Activated B cell treated with CpG ODN at 0.5 μM for 24 hours (primary cell): ENCODE data around the gene GARNL3. TPM values are rescaled to one million over a fixed set of nuclear protein-coding genes. Genes with fewer than 3 reads are reported as not detected.

Source experiments
- ATAC-seq: fragments of 200-7000 bp; cut with Tn5 transposase; one replicate; pipeline ENCODE4 v1.10.0; 2021; ENCODE audit warnings: low read depth, mild to moderate bottlenecking, moderate library complexity
- CTCF ChIA-PET: fragments of 350-600 bp; sonication (Branson Sonifier 250); formaldehyde crosslinking; loops from one replicate; lab custom pipeline; 2021; ENCODE audit warnings: antibody characterized with exemption; lab: Charles Lee
- POLR2A ChIA-PET: fragments of 350-600 bp; sonication (Branson Sonifier 250); formaldehyde crosslinking; loops from one replicate; lab custom pipeline; 2021; ENCODE audit warnings: antibody characterized with exemption; lab: Charles Lee
- DNase-seq: peaks from one replicate; pipeline ENCODE4 v3.0.0; 2022
- H3K27ac Mint-ChIP-seq: one replicate; pipeline ENCODE4 v1.8.0; 2020; ENCODE audit warnings: mixed read lengths
- H3K27me3 Mint-ChIP-seq: one replicate; pipeline ENCODE4 v1.8.0; 2021; ENCODE audit warnings: mixed read lengths
- H3K36me3 Mint-ChIP-seq: one replicate; pipeline ENCODE4 v1.8.0; 2021; ENCODE audit warnings: low read depth, mixed read lengths
- H3K4me1 Mint-ChIP-seq: one replicate; pipeline ENCODE4 v1.8.0; 2021; ENCODE audit warnings: mixed read lengths
- H3K4me3 Mint-ChIP-seq: one replicate; pipeline ENCODE4 v1.8.0; 2020; ENCODE audit warnings: mild to moderate bottlenecking, mixed read lengths
- H3K9me3 Mint-ChIP-seq: one replicate; pipeline ENCODE4 v1.8.0; 2020; ENCODE audit warnings: mixed read lengths
- intact Hi-C: fragments of 100-400 bp; cut with micrococcal nuclease; formaldehyde crosslinking; loops from one replicate; pipeline ENCODE4 v1.15.1; 2024
- total RNA-seq: library from RNA; stranded (reverse); gene quantifications from 2 replicates; pipeline ENCODE4 v1.2.3, GENCODE V29; 2022
- TF ChIP-seq, protein P1 (sequence below): fragments of 200-600 bp; IDR thresholded peaks from one replicate; pipeline ENCODE4 v1.8.0; 2022; ENCODE audit warnings: antibody characterized with exemption, mild to moderate bottlenecking

GARNL3 gene
- total RNA-seq, 1 donor from 2014 or later: 10.4 TPM

DNA sequence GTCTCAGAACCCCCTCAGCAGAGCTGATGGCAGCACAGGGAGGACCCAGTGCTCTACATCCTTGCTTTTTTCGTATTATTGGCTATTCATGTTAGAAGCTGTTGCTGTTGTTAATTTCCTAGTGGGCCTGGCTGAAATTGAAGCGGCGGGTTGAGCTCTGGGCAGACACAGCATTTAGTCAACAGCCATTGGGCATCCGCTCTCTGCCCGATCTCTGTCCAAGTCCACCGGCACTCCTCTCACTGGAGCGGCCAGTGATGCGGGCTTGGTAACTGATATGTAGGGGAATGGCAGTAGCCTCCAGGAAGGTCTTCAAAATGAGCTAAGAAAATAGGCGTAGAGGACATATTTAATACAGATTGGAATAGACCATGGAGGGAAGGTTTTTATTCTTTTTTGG is 1.3 kb upstream of the GARNL3 start:
- TF ChIP-seq, protein P1, sequence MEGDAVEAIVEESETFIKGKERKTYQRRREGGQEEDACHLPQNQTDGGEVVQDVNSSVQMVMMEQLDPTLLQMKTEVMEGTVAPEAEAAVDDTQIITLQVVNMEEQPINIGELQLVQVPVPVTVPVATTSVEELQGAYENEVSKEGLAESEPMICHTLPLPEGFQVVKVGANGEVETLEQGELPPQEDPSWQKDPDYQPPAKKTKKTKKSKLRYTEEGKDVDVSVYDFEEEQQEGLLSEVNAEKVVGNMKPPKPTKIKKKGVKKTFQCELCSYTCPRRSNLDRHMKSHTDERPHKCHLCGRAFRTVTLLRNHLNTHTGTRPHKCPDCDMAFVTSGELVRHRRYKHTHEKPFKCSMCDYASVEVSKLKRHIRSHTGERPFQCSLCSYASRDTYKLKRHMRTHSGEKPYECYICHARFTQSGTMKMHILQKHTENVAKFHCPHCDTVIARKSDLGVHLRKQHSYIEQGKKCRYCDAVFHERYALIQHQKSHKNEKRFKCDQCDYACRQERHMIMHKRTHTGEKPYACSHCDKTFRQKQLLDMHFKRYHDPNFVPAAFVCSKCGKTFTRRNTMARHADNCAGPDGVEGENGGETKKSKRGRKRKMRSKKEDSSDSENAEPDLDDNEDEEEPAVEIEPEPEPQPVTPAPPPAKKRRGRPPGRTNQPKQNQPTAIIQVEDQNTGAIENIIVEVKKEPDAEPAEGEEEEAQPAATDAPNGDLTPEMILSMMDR: no peak
- H3K27me3 Mint-ChIP-seq: no peaks in the 10 kb centered on the region
- no peak overlapping the region for H3K27ac Mint-ChIP-seq
- intact Hi-C loops: no loop called here
- CTCF ChIA-PET: no interaction called here
- H3K4me1 Mint-ChIP-seq: no peaks in the 10 kb centered on the region
- no peak for ATAC-seq
- H3K36me3 Mint-ChIP-seq: no peaks in the 10 kb centered on the region
- H3K4me3 Mint-ChIP-seq: no peak overlapping the region
- no peaks in the 10 kb centered on the region for H3K9me3 Mint-ChIP-seq
- POLR2A ChIA-PET: no interaction called here
- DNase-seq: no peak

GRCh38 chr9:127263664-127264063 is 910 bp upstream of the GARNL3 start:
- POLR2A ChIA-PET: no interaction called here
- no peak overlapping the region for H3K4me3 Mint-ChIP-seq

GRCh38 chr9:127267793-127268525 is 3.4 kb downstream of the GARNL3 start:
- DNase-seq (no peak), ATAC-seq (no peak)
- Mint-ChIP-seq H3K27me3 (no peaks in the 10 kb centered on the region), H3K4me1 (no peaks in the 10 kb centered on the region), H3K4me3 (no peak overlapping the region), H3K9me3 (peaks cover 3% of the 10 kb centered on the region), H3K27ac (no peak overlapping the region), H3K36me3 (no peaks in the 10 kb centered on the region)
- CTCF ChIA-PET: no interaction called here
- POLR2A ChIA-PET: no interaction called here
- intact Hi-C loops: no loop called here
- TF ChIP-seq, protein P1: no peak

More at GRCh38 chr9:127263664-127264063, 910 bp upstream of the GARNL3 start:
- intact Hi-C loops: no loop called here
- CTCF ChIA-PET: no interaction called here
- Mint-ChIP-seq H3K9me3 (peaks cover under 1% of the 10 kb centered on the region), H3K4me1 (no peaks in the 10 kb centered on the region), H3K27me3 (no peaks in the 10 kb centered on the region), H3K36me3 (no peaks in the 10 kb centered on the region), H3K27ac (no peak overlapping the region)
- TF ChIP-seq, protein P1: no peak
- ATAC-seq: no peak
- DNase-seq: no peak

GRCh38 chr9:127269449-127269848 is 4.9 kb downstream of the GARNL3 start:
- intact Hi-C loops: no loop called here
- H3K36me3 Mint-ChIP-seq: no peaks in the 10 kb centered on the region
- POLR2A ChIA-PET: no interaction called here
- no peaks in the 10 kb centered on the region for H3K27me3 Mint-ChIP-seq
- H3K4me3 Mint-ChIP-seq: no peak overlapping the region
- H3K27ac Mint-ChIP-seq: no peak overlapping the region
- H3K9me3 Mint-ChIP-seq: peaks cover 3% of the 10 kb centered on the region
- DNase-seq (no peak), ATAC-seq (no peak)
- TF ChIP-seq, protein P1: no peak
- no peaks in the 10 kb centered on the region for H3K4me1 Mint-ChIP-seq
- CTCF ChIA-PET: no interaction called here

GRCh38 chr9:127273326-127273725 is 8.8 kb downstream of the GARNL3 start:
- CTCF ChIA-PET: no interaction called here
- Mint-ChIP-seq H3K9me3 (peaks cover 5% of the 10 kb centered on the region), H3K4me1 (peaks cover 22% of the 10 kb centered on the region), H3K27me3 (no peaks in the 10 kb centered on the region), H3K36me3 (no peaks in the 10 kb centered on the region), H3K4me3 (no peak overlapping the region), H3K27ac (no peak overlapping the region)
- TF ChIP-seq, protein P1: no peak
- no peak for ATAC-seq
- intact Hi-C loops: no loop called here
- DNase-seq: no peak
- POLR2A ChIA-PET: no interaction called here
